ENCODE measurements around the gene ASCC3.

The ASCC3 gene

DNA sequence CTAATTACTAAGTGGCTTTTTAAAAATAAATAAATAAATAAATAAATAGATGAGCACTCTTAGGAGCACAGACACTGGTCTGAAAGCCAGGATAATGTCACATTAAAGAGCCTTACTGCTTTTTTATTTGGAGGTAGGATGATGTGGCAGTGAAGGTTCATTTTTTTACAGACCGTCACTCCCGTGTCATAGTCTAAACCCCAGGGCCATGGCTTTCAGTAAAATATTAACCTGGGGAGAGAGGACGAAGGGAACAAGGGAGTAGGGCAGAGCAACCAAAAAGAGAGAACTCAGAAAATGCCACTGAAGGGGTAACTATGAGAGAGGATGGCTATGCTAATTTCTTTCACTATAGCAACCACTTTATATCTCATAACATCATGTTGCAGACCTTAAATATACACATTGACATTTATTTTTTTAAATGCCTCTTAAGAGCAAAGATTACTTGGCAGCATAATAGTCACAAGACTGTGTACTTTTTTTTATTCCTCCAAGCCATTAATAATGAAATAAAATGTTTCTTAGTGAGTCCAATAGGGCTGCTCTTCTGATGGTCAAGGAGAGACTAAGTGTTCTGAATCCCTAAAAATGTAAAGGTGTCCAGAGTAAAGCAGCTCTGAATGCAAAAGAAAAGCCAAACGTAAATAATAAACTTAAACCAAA lies 315.6 kb downstream of the ASCC3 start:
- no peak for DNase-seq

DNA sequence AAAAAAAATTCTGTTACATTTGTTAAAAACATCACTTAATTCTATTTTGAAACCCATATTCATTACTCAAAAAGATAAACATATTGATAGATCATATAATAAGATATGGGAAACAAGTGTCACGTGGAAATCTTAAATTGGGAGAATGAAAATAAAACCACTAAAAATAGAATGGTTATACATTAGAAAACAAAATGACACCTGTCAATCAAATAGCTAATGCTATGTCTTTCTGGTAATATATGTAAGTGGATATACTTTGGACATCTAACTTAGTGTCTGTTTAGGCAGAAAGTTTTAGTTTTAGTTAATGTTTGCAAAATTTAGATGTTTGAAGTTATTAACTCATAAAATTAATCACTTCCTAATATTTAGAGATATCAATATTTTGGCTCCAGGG lies 321.3 kb downstream of the ASCC3 start:
- DNase-seq: no peak

DNA sequence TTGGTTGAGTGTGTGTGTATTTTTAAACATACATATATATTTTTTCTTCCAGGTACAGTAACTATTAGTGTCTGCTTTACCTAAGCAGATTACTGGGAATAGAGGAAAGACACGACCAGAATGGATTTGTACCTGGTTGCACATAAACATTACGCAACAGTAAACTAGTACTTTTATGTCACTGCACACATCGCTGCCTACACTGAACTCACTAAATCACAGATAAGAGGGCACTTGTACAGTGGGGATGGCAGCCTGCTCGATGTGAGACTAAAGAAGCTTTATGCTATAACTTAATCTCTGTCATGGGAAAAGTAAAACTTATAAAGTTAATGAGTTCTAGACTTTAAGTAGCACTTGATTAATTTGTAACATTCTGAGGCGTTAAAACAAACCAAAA lies 326.9 kb downstream of the ASCC3 start:
- DNase-seq: peak; percentile 49

DNA sequence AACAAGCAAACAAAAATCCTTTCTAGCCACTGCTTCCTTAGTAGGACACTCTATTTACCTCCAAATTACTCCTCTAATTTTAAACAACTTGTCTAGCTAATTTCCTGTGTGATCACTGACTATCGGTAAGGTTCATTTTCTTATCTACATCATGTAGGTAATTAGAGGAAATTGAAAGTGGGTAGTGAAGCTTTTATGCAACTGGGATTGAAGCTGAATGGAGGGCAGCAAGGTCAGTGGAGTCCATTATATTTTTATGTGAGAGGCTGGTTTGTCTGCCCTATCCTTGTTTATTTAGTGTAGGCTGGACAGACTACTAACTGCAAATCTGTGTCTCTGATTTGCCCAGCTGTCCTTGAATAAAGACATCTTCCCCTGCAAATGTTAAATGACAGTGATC lies 327.9 kb downstream of the ASCC3 start:
- DNase-seq: peak; percentile 38

DNA sequence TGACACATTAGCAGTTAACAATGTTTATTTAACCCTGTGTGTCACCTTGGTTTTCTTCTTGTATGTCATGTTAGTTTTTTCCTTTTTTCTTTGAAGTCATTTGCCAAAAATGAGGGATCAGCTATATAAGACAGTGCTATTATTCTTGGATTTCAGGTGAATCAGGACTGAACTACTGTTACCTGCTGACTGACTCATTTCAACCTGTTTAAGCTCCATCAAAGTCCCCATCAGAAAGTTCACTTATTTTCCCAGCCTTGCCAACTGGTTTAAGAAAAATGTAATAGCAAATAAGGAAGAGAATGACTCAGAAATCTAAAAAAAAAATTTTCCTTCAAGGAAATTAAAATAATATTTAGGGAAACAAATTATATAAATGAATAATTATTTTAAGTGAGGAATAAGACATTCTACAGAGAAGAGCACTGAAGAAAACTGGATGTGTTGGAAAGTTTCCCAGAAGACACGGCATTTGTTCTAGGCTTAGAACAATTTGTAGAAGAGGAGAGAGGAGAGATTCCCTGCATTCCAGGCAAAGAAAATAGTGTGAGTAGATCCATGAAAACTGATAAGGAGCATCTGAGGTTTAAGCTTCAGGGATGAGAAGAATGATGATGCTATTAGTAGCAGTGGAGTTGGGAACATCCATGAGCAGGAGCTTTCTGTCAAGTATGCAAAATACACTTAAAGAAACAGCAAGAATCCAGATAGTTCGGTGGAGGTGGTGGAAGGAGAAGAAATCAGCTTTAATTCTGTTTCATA lies 331.5 kb downstream of the ASCC3 start:
- DNase-seq: no peak

DNA sequence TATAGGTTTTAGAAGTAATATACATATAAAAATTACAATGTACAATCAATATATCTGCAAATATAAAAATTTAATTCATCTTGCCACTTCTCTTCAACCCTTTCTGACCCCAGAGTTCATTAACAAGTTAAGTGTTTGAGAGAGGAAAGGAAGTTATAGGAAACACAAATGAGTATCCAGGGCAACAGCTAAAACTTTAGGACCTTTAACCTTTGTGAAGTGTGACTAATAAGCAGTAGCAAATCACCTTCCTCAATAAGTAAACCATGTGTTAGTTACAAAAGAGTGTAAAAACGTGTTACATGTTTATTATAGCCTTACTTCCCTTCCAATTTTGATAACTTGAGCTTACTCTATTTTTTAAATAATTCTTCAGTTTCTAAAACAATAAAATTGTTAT lies 343.0 kb downstream of the ASCC3 start:
- DNase-seq: no peak

DNA sequence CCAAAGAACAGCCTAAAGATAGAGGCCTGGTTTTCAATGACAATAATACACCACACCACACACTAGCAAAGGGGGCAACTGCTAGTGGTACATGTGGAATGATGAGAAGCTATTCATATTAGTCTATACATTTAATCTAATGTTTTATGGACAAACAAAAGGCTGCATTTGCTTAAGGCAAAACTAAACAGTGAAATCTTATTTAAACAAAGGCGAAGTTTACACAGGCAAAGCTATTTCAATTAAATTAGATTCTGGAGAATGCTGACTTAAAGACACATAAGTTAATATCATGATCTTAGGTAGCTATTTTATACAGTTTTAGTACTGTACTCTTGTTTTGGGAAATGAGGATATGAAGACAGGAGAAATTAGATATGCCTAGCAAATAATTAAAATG lies 362.5 kb downstream of the ASCC3 start:
- no peak for DNase-seq

DNA sequence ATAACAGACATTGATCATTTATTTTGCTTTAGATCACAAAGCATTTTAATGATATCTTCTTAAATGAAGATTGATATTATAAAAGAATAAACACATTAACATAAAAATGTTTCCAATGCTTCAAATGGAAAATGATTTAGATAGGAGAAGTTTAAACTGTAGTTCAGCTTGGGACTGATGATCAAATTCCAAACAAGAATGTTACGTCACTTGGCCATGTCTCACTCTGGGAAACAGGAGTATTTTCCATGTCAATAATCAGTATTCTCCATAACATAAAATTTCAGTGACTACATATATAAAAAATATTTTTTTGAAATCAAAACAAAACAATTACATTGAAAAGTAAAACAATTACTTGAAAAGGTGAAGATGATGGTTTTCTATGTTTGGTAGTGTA lies 363.5 kb downstream of the ASCC3 start:
- DNase-seq: no peak

DNA sequence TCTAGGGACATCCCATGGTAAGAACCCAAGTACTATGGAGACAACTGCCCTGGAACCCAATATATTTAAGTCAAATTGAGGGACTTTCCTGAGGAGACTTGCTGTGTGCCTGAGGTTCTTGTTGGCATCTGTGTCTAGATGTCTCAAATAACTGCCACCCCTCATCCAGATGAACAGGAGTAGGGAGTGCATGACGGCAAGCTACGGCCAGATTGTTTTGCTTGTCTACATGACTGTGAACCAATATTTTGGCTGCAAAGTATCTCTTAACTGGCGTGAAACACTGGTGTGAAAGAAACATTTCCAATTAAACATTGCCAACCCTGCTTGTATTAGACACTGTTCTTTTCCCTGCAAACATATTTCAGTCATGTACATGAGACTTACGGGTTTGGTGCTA lies 364.0 kb downstream of the ASCC3 start:
- no peak for DNase-seq

DNA sequence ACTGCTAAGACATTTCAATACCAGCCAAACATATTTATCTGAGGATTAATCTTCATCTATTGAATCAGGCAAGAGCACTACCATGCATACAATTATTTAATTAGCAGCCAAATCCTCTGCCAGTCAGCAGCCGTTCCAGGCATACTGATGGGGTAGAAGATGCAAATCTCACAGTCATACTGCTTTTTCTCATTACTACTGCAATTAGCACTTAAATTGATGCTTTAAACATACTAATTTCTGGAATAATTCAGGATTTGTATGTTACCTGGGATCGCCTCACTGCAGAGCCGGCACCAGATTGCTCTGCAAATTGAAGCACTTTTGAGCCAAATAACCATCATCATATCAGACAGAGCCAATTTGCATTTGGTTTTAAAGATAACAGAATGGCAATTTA lies 366.5 kb downstream of the ASCC3 start:
- no peak for DNase-seq

DNA sequence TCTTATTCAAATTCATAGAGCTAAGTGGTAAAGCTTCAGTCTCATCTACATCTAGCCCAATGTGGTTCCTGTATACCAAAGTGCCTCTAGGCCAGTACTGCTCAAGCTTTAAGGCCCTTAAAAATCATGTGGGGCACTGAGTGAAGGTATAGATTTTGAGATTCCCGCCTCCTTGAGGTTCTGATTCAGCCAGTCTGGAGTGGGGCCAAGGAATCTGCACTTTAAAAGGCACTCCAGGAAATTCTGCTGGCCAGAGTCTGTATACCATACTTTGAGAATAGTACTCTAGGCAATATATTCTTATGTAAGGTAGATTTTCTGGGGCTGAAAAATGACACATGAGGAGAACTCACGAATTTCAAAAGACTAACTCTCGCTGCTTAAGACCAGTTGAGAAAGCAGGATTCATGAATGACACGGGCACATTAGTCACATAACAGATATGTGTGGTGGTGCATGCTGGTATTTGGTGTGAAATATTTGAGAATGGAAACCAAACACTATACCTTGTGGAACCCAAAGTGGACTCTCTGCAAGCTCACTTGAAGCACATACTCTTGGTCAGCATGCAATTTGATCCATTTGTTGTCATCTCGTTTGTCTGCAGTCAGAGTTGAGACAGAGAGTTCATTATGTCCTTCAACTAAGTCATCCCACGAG lies 368.8 kb downstream of the ASCC3 start:
- peak; percentile 4 for DNase-seq

DNA sequence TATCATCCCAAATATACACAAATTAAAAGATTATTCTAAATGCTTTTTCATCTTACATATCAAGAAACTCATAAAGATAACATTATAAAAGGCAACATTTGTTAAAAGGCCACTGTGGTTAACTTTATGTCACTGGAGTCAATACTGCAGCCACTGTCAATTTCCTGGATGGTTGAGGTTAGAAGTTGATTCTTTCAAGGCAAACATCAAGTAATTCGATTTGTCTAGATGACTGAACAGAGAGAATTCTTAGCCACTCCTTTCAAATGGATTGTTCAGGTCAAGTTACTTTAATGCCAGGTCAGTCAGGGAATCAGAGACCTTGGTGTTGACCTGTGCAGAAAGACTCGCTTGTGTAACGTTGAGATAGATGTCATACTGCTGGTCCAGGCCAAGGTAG lies 372.0 kb downstream of the ASCC3 start:
- no peak for DNase-seq

DNA sequence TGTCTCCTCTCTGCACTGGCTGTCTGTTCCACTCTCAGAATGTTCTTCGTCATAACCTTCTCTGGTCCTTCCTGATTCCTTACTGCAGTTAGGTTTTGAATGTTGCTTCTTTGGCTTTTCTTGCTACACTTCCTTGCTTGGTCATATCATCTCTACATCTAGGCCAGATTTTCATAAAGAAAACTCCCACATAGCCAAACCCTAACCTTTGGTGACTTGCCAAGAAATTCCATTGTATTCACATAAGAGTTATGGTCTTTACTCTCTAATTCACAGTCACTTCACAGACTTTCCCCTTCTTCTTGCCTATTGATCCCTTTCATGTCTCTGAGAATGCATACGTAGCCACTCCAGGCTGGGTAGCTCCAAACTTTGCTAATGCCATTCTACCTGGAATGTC lies 374.5 kb downstream of the ASCC3 start:
- DNase-seq: no peak

DNA sequence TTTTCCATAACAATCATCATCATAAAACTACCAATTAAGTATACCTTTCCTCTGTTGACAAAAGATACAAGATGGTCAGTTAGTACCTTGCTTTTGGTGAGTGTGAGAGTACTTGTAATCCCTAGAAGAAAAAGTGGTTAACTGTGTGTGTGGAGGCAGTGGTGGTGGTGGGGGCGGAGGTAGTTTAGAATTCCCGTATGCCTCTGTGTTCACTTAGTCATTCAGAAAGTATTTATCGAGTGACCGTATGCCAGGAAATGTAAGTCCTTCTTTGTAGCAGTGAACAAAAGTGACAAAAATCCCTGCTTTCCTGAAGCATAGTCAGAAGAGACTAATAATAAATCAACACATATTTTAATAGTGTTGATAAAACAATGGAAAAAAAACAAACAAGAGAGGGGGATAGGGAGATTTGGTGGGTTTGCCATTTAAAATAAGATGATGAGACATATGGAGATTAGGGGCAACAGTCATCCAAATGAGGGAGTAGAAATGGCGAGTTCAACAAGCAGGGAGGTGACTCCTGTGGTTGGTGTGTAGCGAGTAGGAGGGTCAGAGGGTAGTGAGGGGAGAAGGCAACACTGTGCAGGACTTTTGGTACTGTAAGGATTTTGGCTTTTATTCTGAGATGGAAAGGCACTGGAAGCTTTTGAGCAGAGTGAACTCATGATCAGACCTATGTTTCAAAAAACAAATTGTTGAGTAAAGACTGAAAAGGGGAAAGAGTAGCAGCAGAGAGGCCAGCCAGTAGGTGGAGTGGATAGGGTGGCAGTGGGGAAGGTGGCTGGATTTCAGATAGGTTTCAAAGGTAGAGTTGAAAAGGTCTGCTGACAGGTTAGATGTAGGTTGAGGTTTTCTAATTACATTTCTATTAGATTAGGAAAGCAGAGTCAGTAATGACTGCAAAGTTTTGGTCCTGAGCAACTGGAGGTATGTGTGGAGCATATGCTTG lies 376.1 kb downstream of the ASCC3 start:
- no peak for DNase-seq

DNA sequence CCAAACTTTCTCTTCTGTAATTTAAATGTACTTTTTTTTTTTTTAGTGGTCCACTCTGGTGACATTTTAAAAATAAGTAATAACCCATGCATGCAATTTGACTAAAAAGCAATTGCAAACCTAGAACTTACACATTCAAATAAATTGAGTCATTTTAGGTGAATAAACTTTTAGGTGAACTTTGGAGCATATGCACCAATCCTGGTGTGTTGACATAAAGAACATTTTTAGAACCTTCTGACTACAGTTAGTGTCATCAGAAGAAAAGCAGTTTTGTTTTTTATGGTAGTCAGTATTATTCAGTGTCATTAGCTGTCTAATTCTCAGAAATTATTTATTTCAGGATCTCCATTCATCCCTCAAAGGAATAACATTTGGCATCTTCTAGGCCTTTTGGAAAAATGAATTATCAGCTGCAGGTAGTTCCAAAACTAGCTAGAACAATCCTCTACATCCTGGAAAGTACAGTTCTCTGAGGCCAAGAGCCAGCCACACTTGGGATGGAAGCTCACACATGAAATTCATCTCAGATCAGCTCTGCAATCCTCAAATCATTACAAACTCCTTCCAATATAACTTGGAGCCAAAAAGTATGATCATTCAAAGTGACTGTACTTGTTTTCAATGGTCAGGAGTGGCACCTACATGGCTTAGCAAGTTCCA lies 378.0 kb downstream of the ASCC3 start:
- DNase-seq: no peak

DNA sequence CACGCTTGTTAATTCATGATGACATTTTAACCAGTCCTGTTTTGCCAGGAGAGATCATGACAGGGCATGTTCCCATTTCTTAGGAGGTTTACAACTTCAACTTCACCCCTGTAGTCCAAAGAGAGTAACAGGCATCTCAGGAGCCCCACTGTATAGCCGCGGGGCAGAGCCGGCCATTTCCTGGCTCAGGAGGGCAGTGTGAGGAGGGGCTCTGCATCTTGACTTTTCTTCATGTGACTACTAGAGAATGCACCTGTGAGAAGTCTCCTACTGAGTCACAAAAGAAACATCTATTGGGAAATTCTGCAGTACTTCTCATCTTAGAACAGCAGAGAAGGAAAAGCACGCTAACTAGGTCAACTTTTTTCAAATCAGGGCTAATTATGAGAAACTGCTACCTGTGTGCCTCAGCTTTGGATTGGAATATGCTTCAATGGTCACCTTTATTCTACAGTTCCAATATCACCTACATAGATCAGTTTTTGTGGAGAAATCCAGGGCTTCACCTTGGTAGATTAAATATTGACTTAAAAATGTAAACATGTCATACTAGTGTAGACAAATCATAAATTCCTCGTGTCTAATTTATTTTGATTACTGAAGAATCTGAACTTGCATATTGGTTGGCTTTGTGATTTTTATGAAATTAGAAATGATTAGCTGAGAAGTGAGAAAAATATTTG lies 387.8 kb downstream of the ASCC3 start:
- no peak for DNase-seq

DNA sequence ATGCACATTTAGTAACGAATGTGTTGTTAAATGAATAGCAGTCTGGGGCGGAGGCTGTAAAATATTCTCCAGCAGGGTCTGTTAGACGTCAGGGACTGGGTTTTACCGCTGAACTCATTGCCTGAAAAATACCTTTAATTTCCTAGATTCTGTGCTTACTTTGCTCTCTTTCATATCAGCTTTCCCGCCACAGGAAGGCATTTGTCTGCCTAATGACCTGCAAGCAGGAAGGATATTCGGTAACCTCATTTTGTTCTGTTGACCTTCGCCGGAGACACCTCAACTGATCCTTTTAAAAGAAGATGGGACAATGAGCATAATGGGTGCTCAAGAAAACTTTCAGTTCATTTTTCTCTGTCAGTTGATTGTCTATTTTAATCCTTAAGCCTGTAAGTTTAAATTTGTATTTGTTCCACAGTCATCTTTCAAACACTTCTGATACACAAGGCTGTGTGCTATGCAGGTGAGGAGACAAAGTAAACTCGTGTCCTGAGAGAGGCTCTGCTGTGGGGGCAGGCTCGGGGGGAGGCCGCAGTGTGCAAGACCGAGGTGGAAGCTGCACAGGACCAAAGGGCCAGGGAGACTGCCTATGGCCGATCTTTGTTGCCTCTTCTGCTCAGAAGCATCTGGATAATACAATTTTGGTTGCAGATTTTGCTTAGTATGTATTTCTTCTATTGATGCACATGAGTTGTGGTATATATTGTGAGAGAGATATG lies 389.0 kb downstream of the ASCC3 start:
- no peak for DNase-seq

DNA sequence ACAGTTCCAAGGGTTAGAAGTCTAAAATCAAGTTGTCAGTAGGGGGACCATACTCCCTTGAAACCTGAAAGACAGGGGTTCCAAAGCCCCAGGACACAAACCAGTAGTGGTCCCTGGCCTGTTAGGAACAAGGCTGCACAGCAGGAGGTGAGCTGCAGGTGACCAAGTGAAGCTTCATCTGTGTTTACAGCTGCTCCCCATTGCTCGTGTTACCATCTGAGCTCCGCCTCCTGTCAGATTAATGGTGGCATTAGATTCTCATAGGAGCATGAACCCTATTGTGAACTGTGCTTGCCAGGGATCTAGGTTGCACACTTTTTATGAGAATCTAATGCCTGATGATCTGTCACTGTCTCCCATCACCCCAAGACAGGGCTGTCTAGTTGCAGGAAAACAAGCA lies 391.1 kb downstream of the ASCC3 start:
- DNase-seq: no peak

DNA sequence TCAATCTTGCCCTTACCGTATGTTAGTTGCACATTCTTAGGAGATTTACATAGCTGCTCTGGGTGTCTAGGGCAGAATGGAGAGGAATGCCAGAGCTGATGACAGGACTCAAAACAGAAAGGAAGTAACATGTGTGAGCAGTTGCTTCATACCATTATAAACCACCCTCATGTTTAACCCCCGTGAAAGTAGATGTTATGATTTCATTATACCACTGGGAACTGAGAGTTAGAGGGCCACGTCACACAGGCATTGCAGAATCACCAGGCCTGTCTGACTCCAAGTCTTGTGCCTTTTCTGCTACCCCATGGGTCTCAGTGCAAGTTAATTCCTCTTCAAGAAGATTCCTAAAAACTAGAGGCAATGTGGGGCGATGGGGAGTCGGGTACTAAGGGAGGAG lies 392.9 kb downstream of the ASCC3 start:
- no peak for DNase-seq

DNA sequence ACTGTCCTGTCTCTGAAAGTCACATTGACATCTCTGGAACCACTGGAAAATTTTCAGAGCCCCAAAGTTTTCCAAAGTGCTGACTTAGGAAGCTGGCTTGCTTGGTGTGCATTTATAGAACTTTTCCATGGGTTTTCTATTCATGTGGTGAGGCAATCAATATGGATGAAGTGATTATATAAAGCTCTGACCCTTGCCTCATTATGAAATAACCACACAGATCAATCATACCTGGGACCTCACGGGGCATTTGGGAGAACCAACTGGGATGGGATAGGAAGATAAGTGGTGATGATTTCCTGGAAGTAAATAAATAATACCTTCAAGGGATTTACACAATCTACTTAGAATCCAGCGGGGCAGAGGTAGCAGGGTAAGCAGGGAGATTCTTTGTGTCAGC lies 393.5 kb downstream of the ASCC3 start:
- no peak for DNase-seq

DNA sequence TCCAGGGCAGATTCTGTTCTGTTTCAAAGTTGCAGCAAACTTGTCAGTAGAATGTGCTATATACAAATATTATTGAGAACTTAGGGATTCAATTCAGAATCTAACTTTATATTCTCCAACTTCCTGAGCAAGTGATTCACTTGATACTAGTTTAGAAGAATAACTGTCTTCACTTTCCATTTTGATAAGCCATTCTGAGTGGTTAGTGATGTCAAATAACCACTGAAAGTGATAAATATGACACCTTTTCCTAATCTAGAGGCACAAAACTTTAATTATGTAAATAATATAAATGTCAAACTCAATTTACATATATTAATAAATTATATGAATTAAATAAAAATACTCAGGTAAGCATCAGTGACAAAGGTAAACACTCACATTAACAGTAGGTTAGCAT lies 395.9 kb downstream of the ASCC3 start:
- no peak for DNase-seq
